Activated naive CD8-positive, alpha-beta T cell treated with anti-CD3 and anti-CD28 coated beads, Interleukin-2, amount 50 U/mL, for 16 hours (primary cell): Measurements from ENCODE around the gene SHBG.
A peak's percentile ranks its signal among the peaks of the same experiment; 100 is the strongest.

Experiments
- DNase-seq: peaks from one replicate; pipeline ENCODE4 v3.0.0-alpha.2; 2020; ENCODE audit warnings: low read depth, low spot score

Gene SHBG

GRCh38 chr17:7647018-7647417 is 17.1 kb downstream of the SHBG start:
- no peak for DNase-seq

DNA sequence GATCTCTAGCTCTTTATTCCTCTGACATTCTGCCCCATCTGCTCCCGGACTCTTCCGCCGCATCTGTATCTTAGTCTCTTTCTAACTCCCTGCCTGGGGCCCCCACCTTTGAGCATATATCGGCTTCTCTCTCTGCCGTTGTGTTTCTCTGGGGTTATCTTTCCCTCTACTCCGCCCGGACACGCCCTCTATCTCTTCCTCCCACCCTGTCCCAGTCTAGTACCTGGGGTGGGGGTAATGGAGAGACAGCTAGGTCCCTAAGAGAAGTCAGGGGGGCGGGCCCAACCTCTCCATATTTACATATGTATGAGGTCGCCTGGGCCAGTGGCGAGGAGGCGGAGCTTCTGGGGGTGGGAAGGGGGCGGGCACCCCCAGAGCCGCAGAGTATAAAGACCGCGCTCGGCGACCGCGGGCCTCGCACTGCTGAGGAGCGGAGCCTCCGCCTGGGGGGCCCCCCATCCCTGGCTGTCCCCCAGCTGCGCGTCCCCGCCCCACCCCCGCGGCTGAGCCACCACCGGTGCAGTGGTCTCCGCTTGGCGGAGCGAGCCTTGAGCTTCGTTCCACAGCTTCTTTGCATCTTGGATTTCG is 20.7 kb downstream of the SHBG start, which contains the start of gene ATP1B2:
ATP1B2 (plus strand) TSS at position 418 of the 588 bp plus-strand sequence. CDS start 593 bp downstream, outside the sequence.
- DNase-seq: peak; percentile 54

DNA sequence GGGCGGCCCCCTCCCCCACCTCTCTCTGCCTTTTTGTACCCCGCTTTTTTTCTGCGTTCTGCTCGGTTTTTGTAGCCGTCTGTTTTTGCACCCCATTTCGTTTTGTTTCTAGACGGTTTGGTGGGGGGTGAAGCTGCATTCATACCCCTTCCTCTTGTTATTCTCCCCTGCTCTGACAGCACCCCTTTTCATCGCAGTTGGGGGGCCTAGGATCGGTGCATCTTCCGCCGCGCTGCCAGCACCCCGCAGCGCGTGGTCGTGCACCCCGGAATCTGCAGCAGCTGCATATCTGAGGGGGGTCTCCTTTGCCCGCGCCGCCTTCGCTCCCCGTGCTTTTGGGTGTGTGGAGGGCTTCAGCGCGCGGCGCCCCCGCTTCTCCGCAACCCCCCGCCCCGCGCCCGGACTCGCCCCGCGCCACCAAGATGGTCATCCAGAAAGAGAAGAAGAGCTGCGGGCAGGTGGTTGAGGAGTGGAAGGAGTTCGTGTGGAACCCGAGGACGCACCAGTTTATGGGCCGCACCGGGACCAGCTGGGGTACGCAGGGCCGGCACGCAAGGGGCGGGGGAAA is 21.2 kb downstream of the SHBG start:
- no peak for DNase-seq

DNA sequence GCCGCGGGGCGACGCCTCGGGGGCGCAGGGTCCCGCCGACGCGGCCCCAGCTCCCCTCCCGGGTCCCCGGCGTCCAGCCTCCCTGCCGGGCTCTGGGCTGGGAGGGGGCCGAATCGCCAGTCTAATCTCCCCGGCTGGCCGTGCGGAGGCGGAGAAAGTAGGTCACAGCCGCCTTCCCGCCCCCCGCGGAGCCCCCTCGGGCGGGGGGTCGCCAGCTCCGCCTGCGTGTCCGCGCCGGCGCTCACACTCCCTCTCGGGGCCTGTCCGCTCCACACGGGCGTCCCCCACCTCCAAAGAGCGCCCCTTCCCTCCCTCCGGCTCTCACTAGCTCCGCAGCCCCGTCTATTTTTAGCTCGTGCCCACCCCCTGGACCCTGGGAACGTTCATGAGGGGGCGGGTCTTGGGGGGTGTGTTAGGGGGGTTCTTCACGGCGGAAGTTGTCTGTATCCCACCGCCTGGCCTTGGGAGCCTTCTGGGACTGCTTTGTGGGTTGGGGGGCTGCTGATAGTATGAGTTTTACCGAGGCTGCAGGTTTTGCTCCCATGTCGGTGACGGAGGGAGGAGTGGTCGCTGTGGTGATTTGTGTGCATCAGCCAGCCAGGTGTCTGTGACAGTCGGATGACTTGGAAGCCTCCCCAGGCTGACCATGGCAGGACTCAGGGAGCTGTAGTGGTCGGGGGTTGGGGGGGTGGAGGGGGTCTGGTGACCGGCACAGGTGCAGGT is 21.9 kb downstream of the SHBG start:
- no peak for DNase-seq

DNA sequence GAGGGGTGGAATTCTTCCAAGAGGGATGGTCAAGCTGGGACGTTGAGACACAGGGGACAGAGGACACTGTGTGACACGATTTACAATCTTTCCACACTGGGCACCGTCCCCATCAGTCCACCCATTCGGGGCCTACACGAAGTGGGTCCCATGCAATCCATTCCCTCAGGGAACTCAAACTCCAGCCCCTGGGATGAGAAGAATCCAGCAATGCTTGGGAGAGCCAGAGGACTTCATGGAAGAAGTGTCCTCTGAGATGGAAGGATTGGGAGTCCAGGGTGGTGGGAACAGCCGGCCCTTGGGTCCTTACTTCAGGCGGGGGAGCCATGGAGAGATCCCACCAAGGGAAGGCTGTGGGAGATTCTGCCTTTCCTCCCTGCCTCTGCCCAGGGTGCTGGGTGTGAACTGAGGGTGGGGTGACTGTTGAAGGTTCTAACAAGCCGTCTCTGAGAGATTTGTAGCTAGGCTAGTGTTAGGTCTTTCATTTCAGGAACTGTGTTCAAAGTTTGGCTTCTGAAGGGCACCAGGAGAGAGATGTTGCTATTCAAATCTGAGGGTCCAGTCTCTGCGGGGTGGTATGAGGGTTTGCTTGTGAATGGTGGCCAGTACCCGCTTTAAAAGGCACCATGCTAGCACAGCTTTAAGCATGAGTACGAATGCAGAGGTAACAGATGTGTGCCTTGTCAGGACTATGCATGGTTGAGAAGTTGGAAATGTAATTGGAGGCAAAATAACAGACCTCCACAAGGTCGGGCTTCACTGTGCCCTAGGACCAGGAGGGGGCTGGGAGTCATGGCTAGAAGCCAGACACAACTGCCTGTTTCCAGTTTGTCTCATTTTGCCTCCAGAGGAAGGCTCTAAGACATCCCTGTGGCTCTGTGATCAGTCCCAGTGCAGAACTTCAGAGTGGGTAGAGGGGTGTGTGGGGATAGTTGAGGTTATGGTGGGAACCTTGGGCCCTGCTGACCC is 22.7 kb downstream of the SHBG start:
- no peak for DNase-seq

DNA sequence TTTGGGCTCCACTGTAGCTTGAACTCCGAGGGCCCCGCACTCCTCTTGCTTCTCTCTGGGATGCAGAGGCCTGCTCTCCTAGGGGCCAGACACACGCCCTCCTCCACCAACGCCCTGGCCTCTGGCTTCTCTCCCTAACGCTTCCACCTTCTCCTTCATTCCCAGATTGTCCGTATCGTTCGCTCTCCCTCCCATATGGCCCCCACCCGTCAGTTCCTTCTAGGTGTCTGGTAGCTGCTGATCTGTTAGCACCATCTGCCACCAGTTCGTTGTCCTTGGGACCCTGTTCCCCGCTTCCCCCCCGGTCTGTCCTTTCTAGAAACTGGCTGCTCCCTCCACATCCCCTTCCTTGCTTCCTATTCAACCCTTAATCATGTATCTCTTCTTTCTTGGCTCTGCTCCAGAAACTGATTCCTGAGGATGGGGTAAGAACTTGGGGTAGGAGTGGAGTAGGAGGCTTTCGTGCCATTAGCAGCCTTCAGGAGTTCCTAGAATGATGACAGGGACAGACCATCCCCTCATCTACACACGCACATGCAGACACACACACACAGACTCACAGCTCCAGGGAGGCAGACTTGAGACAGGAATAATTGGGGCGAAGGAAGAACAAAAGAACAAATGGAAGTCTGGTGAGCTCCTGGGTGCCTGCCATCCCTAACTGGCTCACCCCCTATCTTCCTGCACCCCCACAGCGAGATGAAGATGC is 25.1 kb downstream of the SHBG start:
- DNase-seq: no peak

DNA sequence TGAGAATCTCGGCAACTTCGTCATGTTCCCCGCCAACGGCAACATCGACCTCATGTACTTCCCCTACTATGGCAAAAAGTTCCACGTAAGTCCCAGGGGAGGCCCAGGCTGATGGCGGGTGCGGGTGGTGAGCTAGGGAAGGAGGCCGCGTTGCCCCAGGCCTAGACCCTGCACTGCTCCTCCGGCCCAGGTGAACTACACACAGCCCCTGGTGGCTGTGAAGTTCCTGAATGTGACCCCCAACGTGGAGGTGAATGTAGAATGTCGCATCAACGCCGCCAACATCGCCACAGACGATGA is 25.6 kb downstream of the SHBG start:
- DNase-seq: no peak

DNA sequence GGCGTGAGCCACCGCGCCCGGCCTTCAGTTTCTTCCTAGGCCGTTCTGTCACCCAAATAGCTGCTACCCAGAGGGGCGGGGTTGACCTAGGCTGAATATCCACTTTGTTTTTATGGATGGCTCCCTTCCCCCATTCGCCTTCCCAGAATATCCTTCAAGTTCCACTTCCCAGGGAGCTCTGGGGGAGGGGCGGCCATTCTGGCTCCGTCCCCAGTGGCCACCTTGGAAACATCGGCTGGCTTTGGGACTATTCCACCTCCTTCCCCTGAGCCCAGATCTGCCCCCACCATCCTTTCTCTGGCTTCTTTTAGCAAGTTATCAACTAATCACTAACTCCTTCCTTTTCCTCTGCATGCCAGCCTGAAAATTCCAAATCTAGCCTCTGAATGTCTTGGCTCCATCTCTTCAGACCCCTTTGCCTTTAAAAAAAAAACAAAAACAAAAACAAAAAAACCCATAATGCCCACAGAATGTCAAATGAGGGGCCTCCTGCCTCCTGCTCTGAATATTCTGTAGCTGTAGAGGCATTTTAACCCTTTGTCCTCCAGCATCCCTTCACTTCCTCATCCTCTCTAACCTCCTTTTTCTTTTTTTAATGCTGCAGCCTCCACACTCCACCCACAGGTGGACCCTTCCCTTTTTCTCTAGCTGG is 27.1 kb downstream of the SHBG start:
- DNase-seq: no peak

GRCh38 chr17:7667656-7668406 is 37.9 kb downstream of the SHBG start:
- no peak for DNase-seq

DNA sequence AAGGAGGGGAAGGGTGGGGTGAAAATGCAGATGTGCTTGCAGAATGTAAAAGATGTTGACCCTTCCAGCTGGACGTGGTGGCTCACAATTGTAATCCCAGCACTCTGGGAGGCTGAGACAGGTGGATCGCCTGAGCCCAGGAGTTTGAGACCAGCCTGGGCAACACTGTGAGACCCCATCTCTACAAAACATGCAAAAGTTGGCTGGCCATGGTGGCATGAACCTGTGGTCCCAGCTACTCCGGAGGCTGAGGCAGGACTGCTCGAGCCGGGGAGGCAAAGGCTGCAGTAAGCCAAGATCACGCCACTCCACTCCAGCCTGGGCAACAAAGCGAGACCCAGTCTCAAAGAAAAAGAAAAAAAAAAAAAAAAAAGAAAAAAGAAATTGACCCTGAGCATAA is 38.5 kb downstream of the SHBG start:
- no peak for DNase-seq

DNA sequence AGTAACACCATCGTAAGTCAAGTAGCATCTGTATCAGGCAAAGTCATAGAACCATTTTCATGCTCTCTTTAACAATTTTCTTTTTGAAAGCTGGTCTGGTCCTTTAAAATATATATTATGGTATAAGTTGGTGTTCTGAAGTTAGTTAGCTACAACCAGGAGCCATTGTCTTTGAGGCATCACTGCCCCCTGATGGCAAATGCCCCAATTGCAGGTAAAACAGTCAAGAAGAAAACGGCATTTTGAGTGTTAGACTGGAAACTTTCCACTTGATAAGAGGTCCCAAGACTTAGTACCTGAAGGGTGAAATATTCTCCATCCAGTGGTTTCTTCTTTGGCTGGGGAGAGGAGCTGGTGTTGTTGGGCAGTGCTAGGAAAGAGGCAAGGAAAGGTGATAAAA is 43.3 kb downstream of the SHBG start:
- no peak for DNase-seq

GRCh38 chr17:7674934-7675333 is 45.0 kb downstream of the SHBG start:
- no peak for DNase-seq

- no peak for DNase-seq
These were observed 46.6 kb downstream of the SHBG start for GRCh38 chr17:7676533-7676932.

DNA sequence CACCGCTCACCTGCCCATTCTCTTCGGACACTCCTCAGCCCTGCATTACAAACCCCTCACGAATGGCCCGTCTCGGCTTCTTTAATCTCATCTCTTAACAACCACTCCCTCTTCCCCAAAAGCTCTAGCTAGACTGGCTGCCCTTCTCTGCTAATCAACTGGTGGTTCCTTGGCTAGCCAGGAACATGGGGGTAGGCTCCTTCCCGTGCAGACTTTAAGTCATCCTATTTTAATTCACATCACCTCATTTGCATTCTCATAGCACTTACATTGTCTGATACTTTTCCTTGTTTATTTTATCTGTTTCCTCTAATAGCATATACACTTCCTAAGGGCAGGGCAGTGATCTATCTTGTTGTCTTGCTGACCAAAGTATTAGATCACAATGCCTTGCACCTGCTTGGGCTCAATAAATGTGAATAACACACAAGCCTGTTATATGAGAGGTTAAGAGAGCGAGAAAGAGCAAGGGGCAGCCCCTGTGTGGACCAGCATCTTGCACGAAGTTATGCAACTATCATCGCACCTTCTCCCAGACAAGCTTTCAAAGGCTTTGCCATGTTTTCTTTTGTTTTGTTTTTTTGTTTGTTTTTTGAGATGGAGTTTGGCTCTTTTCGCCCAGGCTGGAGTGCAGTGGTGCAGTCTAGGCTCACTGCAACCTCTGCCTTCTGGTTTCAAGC is 47.6 kb downstream of the SHBG start:
- DNase-seq: no peak
